NCI-H82 treated with DMSO at 0.1 percent for 48 hours (cell line): ENCODE data around the gene GABPB1.
"Not testable (repeated sequence)": the region's sequence is repeated elsewhere in the genome, so short reads cannot be mapped to it uniquely, and the experiment has no call there.

Experiments used
- DNase-seq: peaks from one replicate; lab custom pipeline; 2025; ENCODE audit not compliant: unreplicated experiment; lab: John Stamatoyannopoulos, UW

The GABPB1 gene

GRCh38 chr15:50354838-50355618 lies at the start of gene GABPB1:
TSS of gene GABPB1 (minus strand) at chr15:50355198. CDS start at chr15:50309798, 45,400 bp downstream.
- DNase-seq: peak; percentile 78

- not testable (repeated sequence) for DNase-seq
These were observed 36.6 kb upstream of the GABPB1 start for GRCh38 chr15:50391561-50391960.

GRCh38 chr15:50390554-50391264 lies 35.7 kb upstream of the GABPB1 start:
- no peak for DNase-seq

GRCh38 chr15:50382408-50382807 lies 27.4 kb upstream of the GABPB1 start:
- not testable (repeated sequence) for DNase-seq

- no peak for DNase-seq
These were observed 26.4 kb upstream of the GABPB1 start for GRCh38 chr15:50381438-50381837.

- DNase-seq: no peak
These were observed 25.1 kb upstream of the GABPB1 start for GRCh38 chr15:50380089-50380488.

- DNase-seq: not testable (repeated sequence)
These were observed 24.4 kb upstream of the GABPB1 start for GRCh38 chr15:50379413-50379812.

- DNase-seq: no peak
These were observed 23.8 kb upstream of the GABPB1 start for GRCh38 chr15:50378776-50379175.

- DNase-seq: no peak
These were observed 23.1 kb upstream of the GABPB1 start for GRCh38 chr15:50377867-50378751.

- DNase-seq: not testable (repeated sequence)
These were observed 14.6 kb upstream of the GABPB1 start for GRCh38 chr15:50369564-50369963.

GRCh38 chr15:50365971-50366370 lies 11.0 kb upstream of the GABPB1 start:
- no peak for DNase-seq

- no peak for DNase-seq
These were observed 10.6 kb upstream of the GABPB1 start for GRCh38 chr15:50365570-50365969.

GRCh38 chr15:50363612-50364011 lies 8.6 kb upstream of the GABPB1 start:
- no peak for DNase-seq

- DNase-seq: no peak
These were observed 6.8 kb upstream of the GABPB1 start for GRCh38 chr15:50361756-50362155.

GRCh38 chr15:50358845-50359244 lies 3.8 kb upstream of the GABPB1 start:
- DNase-seq: no peak

GRCh38 chr15:50355980-50356379 lies 982 bp upstream of the GABPB1 start:
- DNase-seq: no peak

- DNase-seq: peak; percentile 66
These were observed 564 bp upstream of the GABPB1 start for GRCh38 chr15:50355619-50355905.

GRCh38 chr15:50353975-50354837 lies 792 bp downstream of the GABPB1 start:
- peak; percentile 83 for DNase-seq

GRCh38 chr15:50353251-50353974 lies 1.6 kb downstream of the GABPB1 start:
- DNase-seq: no peak

- no peak for DNase-seq
These were observed 4.4 kb downstream of the GABPB1 start for GRCh38 chr15:50350621-50351020.
